ENCODE measurements around the gene PRDM2.

The PRDM2 gene

DNA sequence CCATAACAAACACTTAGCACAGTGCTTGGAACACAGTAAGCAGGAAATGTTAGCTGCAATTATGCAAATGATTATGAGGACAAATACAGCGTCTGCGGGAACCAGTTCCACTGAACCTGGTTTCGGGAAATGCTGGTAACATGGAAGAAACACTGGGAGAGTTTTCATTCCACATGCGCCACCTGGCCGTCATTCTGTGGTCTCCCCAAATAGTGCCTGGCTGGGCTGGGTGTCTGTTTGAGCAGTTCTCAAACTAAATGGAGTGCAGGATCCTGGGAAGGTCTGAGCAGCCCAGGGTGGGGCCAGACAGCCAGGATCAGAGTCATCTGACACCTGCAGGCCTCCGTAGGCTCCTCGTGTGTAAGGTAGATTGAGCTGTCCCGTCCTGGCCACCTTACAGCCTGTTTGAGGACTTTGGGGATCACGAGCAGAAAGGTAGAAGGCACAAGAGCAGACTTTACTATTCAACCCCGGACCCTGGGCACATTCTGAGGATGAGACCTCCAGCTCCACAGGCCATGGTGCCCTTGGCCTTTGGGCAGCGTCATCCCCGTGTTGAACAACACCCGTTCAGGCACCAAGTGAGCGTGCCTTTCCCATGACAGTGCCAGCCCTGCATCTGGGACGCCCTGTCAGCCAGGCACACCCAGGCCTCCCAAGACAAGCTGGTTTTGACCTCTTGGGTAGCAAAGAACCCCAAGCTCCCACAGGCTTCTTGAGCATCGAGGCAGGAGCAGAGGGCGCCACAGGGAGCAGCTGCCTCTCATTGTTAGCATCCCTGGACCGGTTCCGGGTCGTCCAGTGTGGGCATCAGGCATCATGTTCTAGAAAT is 101.9 kb downstream of the PRDM2 start:
- TF ChIP-seq, protein P1, sequence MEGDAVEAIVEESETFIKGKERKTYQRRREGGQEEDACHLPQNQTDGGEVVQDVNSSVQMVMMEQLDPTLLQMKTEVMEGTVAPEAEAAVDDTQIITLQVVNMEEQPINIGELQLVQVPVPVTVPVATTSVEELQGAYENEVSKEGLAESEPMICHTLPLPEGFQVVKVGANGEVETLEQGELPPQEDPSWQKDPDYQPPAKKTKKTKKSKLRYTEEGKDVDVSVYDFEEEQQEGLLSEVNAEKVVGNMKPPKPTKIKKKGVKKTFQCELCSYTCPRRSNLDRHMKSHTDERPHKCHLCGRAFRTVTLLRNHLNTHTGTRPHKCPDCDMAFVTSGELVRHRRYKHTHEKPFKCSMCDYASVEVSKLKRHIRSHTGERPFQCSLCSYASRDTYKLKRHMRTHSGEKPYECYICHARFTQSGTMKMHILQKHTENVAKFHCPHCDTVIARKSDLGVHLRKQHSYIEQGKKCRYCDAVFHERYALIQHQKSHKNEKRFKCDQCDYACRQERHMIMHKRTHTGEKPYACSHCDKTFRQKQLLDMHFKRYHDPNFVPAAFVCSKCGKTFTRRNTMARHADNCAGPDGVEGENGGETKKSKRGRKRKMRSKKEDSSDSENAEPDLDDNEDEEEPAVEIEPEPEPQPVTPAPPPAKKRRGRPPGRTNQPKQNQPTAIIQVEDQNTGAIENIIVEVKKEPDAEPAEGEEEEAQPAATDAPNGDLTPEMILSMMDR (IDR thresholded peaks at IDR 0.05; ENCODE audit: low read depth, low read length), result no peak
- DNase-seq (ENCODE audit: extremely low read depth, low read depth), result no peak

DNA sequence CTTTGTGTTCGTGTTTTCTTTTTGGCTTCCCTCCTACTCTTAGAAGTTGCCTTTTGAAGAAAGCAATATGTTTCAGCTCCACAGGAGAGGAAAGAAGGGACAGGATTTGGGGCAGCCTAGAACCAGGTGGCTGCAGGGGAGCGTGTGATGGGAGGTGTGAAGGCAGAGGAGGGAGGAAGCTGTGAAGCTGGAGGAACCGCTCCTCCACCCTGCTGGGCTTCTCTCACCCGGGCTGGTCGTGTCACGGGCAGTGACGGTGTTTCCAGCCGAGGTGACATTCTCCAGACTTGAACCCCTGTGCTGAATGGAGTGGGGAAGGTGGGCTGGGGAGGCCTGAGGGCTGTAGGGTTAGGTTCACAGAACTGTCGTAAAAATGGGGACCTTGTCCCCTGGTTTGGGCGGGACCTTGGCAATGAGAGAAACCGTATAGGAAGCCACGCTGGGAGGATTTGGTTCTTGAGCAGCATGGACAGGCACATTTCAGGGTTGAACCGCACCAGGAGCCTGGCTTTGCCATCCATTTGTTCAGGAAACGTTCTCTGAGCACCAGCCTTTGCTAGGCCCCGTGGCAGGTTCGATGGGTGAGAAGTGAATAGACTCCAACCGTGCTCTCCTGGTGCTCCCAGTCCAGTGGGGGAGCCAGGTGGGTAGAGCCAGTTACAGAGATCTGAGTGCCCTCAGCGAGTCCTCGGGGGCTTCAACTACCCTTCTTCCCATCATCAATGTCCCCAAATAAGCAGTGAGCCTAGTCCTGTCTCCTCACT is 103.0 kb downstream of the PRDM2 start:
- DNase-seq (ENCODE audit: extremely low read depth, low read depth), result no peak
- TF ChIP-seq, protein P1 (IDR thresholded peaks at IDR 0.05; ENCODE audit: low read depth, low read length), result no peak

DNA sequence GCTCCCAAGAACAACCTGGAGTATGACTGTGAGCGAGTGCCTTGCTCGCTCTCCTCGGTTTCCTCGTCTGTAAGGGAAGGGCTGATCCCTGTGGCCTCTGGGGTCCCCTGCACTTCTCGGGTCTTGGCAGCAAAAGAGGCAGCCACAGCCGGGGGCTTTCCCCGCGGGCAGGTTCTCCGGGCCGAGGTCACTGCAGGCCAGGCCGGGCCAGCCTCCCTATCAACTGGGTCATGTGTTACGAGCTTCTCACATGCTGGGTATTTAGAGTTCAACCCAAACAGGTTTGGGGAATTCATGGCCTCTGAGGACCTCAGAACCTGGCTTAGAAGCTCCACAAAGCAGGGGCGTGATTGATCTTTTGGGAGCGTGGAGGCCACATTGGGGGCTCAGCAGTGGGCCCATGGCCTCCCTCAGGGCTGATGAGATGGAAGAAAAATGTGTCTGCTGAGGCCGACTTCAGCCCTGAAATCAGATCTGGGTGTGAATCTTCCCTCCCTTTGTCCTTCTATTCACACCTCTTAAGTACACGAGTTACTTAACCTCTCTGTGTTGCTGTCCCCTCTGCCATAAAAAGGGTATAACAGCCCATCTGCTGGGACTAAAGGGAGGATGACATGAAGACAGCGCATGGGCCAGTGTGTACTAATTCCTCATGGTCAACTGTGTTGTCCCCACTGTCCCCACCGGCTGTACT is 103.7 kb downstream of the PRDM2 start:
- TF ChIP-seq, protein P1 (IDR thresholded peaks at IDR 0.05; ENCODE audit: low read depth, low read length), result no peak

GRCh38 chr1:13804240-13804633 is 104.2 kb downstream of the PRDM2 start:
- no peak for DNase-seq (ENCODE audit: extremely low read depth, low read depth)
- TF ChIP-seq, protein P1 (IDR thresholded peaks at IDR 0.05; ENCODE audit: low read depth, low read length), result no peak

More for the DNA sequence above, 103.7 kb downstream of the PRDM2 start:
- no peak for DNase-seq (ENCODE audit: extremely low read depth, low read depth)

DNA sequence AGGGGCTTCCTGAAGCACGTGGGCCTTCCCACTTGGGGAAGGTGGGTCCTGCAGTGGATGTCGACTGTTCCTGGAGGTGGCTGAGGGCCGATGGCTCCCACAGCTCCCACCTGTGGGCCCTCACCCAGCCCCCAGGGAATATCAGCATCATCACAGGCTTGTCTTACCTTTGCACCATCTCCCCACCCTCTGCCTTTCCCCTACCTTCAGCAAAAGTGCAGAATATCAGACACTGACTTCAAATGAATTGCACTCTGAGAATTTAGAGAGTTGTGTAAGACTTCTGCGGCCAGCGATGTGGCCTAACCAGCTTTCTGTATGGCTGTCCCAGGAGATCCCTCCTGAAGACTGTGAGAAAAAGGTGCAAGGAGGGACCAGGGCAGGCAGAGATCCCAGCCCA is 105.4 kb downstream of the PRDM2 start:
- TF ChIP-seq, protein P1 (IDR thresholded peaks at IDR 0.05; ENCODE audit: low read depth, low read length), result no peak
- no peak for DNase-seq (ENCODE audit: extremely low read depth, low read depth)

DNA sequence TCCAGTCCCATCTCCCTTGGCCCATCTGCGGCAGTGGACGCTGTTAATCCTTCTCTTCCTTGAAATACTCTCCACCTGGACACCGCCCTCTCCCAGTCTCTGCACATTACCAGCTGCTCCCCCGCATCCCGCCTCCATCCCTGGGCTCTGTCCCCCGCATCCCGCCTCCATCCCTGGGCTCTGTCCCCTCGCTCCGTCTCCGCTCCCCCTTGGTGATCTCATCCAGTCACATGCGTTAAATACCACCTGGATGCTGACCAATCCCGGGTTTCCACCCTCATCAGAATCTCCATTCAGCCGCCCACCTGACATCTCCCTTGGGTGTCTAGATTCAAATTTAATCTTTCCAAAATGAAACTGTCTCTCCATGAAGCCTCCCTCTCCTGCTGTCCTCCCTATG is 106.1 kb downstream of the PRDM2 start:
- no peak for DNase-seq (ENCODE audit: extremely low read depth, low read depth)
- TF ChIP-seq, protein P1 (IDR thresholded peaks at IDR 0.05; ENCODE audit: low read depth, low read length), result no peak
